ENCODE results near the gene PEX16. TPM values are rescaled to one million over a fixed set of nuclear protein-coding genes. Genes with fewer than 3 reads are reported as not detected.

The PEX16 gene
- total and polyA plus RNA-seq, 9 of the 15 experiments (the other 6 are each of a cell fraction or from before 2014, with no cell fraction given), result 1.5 to 43.9 (median 14.6) TPM

- TF ChIP-seq REST (IDR thresholded peaks at IDR 0.05; ENCODE audit: borderline replicate concordance) (no peak), REST (CRISPR knock-in tag; IDR thresholded peaks at IDR 0.05; ENCODE audit: low read depth) (no peak), ZNF232 (CRISPR knock-in tag; IDR thresholded peaks at IDR 0.05) (no peak), ZNF146 (CRISPR knock-in tag; IDR thresholded peaks at IDR 0.05; ENCODE audit: unreplicated experiment) (no peak), TSC22D4 (tag; IDR thresholded peaks at IDR 0.05) (no peak), SFPQ (IDR thresholded peaks at IDR 0.05; ENCODE audit: low read depth, low read length) (no peak), FOXA3 (CRISPR knock-in tag; conservative IDR thresholded peaks at IDR 0.05 in 1 of 2, IDR thresholded peaks at IDR 0.05 in 1 of 2) (no peak), SMAD2 (IDR thresholded peaks at IDR 0.05; ENCODE audit: low read depth, low read length) (no peak)
- TF ChIP-seq, protein P1, sequence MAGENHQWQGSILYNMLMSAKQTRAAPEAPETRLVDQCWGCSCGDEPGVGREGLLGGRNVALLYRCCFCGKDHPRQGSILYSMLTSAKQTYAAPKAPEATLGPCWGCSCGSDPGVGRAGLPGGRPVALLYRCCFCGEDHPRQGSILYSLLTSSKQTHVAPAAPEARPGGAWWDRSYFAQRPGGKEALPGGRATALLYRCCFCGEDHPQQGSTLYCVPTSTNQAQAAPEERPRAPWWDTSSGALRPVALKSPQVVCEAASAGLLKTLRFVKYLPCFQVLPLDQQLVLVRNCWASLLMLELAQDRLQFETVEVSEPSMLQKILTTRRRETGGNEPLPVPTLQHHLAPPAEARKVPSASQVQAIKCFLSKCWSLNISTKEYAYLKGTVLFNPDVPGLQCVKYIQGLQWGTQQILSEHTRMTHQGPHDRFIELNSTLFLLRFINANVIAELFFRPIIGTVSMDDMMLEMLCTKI (IDR thresholded peaks at IDR 0.05; ENCODE audit: partially characterized antibody), result no peak
- TF ChIP-seq, protein P2, sequence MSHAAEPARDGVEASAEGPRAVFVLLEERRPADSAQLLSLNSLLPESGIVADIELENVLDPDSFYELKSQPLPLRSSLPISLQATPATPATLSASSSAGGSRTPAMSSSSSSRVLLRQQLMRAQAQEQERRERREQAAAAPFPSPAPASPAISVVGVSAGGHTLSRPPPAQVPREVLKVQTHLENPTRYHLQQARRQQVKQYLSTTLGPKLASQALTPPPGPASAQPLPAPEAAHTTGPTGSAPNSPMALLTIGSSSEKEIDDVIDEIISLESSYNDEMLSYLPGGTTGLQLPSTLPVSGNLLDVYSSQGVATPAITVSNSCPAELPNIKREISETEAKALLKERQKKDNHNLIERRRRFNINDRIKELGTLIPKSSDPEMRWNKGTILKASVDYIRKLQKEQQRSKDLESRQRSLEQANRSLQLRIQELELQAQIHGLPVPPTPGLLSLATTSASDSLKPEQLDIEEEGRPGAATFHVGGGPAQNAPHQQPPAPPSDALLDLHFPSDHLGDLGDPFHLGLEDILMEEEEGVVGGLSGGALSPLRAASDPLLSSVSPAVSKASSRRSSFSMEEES (CRISPR knock-in tag; IDR thresholded peaks at IDR 0.05), result no peak
These were observed 20.2 kb upstream of the PEX16 start (continued) for GRCh38 chr11:45937916-45938315.

Measured in K562 (cell line).